ENCODE results near the gene UBL5. TPM values are rescaled to one million over a fixed set of nuclear protein-coding genes. Genes with fewer than 3 reads are reported as not detected.

The UBL5 gene
- 121 and 211 TPM in 2 replicates for total RNA-seq

DNA sequence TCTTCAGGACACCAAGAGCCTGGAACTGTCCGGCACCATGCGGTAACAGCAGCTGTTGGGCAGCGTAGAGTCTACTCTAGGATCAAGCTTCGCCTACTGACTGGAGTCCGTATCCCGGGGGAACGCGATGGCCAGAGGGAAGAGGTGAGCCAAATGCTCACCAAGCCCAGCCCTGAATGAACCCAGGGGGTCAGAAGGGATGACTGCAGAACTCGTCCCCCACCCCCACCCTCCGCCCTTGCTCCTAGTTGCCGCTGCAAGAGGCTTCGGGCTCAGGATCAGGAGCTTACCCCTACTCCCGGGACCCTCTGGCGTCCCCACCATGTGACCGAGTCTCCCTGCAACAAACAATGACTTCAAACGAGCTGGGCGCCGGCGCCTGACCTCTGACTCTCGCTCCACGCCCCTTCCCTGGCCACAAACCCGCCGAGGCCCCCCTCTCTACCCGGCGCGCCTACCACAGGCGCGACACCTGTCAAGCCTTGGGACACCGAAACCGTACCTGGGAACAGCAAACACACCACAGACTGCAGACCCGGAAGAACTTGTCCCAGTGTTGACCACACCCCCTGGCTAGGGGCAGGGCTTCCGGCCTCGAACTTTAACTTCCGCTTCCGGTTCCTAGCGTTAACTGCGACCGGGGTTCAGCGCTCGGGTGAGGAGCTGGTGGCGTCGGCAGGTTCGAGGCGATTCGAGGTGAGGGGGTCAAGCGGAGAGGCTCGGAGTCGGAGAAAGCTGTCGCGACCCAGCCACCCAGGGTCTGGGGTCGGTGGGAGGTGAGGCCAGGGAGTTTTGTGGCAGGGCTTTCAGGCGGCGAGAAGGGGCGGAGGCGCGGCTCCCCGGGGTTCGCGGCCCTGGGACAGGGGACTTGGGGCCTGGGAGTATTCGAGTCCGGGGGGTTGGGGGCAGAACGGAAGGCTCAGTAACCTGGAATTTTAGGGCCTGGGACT is at the start of gene UBL5:
Gene UBL5, plus strand, starts transcription at position 630 of the 950 bp plus-strand sequence. CDS start 420 bp downstream, outside the sequence.

DNA sequence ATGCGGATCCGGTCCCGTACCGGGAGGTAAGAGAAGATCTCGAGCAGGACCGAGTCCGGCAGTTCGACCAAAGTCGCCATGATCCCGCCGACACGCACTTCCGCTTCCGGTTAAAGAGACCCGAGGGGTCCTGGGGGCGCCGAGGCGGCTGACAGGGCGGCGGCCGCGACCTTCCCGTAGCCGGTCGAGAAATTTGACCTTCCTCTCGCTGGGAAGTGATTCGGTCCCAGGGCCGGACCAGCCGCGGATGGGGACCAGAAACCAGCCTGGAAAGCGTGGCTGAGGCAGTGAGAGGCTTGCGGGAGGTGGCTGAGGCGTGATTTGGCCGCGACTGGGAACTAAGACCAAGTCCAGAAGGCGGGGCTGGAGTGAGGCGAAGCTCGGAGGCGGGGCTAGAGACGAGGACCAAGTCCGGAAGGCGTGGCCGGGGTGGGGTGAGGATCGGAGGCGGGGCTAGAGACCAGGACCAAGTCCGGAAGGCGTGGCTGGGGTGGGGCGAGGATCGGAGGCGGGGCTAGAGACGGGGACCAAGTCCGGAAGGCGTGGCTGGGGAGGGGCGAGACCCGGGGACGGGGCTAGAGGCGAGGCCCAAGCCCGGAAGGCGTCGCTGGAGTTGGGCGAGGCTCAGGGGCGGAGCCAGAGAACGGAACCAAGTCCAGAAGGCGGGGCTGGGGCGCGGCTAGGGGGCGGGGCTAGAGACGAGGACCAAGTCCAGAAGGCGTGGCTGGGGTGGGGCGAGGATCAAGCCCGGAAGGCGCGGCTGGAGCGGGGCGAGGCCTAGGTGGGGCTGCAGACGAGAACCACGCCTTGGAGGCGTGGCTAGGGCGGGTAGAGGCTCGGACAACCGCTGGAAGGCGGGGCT is 8.8 kb upstream of the UBL5 start, which contains the start of gene FBXL12:
Gene FBXL12, minus strand, starts transcription at position 346 of the 862 bp plus-strand sequence. Its CDS starts 266 bp downstream, at position 80.

DNA sequence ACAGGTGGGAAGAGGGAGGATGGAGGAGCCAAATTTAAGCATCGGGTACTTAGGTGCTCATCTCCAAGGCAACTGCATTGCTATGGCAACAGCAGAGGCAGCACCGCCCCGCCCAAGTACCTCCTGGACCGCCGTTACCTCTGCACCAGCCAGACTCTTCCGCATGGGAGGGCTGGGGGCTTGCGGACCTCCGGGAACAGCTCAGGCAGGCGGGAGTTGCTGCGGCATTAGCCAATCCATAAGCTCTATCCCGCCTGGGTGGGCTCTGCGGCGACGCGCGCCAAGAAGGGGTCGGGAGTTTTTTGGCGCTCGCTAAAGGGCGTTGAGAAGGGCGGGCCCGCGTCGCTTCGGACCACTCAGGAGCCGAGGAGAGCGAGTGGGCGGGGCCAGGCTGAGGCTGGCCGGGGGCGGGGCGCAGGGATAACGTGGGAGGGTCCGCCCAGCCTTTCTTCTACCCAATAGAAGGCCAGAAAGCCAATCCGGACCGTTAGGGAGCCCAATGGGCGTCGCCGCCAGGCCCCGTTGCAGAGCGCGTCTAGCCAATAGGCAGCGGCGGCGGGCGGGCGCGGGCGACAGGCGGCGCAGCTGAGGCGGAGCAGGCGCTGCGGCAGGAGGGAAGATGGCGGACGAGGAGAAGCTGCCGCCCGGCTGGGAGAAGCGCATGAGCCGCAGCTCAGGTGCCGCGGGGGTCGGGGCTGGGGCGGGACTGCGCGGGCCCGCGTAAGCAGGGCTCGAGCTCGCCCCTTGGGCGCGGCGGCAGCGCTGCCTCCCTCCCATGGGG is 7.2 kb downstream of the UBL5 start, which contains the start of gene PIN1:
Gene PIN1, plus strand, starts transcription at position 593 of the 781 bp plus-strand sequence. Its CDS starts 27 bp downstream, at position 620.

Other genes with a start within 250 kb of the UBL5 start
- 50.8 and 58.4 TPM in 2 replicates for gene ZNF121, start 243.4 kb upstream of the UBL5 start, total RNA-seq
- 42.2 and 44.5 TPM in 2 replicates for gene ZNF561, start 206.7 kb upstream of the UBL5 start, total RNA-seq
- gene ZNF562, start 152.8 kb upstream of the UBL5 start, total RNA-seq: 38.2 and 52.8 TPM in 2 replicates
- gene ZNF846, start 59.2 kb upstream of the UBL5 start, total RNA-seq: 2.6 and 5.1 TPM in 2 replicates
- 6.2 and 7.0 TPM in 2 replicates for gene FBXL12, start 8.8 kb upstream of the UBL5 start, total RNA-seq
- 79.5 and 89.2 TPM in 2 replicates for gene PIN1, start 7.4 kb downstream of the UBL5 start, total RNA-seq
- gene OLFM2, start 108.6 kb downstream of the UBL5 start, total RNA-seq: 1.1 and 24.3 TPM in 2 replicates
- gene COL5A3, start 182.6 kb downstream of the UBL5 start, total RNA-seq: 1.2 TPM in 1 of 2 replicates, not detected in the other
- gene RDH8, start 185.6 kb downstream of the UBL5 start, total RNA-seq: not detected in 2 replicates

All from tracheal epithelial cell (primary cell).